ENCODE results near the gene KRCC1. TPM values are rescaled to one million over a fixed set of nuclear protein-coding genes. Genes with fewer than 3 reads are reported as not detected.
A peak's percentile ranks its signal among the peaks of the same experiment; 100 is the strongest.

The KRCC1 gene
- 24.9 and 36.6 TPM in 2 replicates for total RNA-seq (2022)
- percentile 86 among the genes with signal in this experiment for Bru-seq, nascent RNA
- percentile 82 among the genes with signal in this experiment for BruChase-seq, experiment 1, labeled RNA remaining after a 6-hour chase
- BruChase-seq, experiment 2, labeled RNA remaining after a 2-hour chase: percentile 89 among the genes with signal in this experiment
- long read RNA-seq, transcript KRCC1-201 (4 exons, 1,753 nt): major isoform, 56 of 76 reads
- long read RNA-seq, partial matches to known transcripts: 1 of 76 reads
- long read RNA-seq, other reads (novel, unspliced or antisense): 19 of 76 reads

DNA sequence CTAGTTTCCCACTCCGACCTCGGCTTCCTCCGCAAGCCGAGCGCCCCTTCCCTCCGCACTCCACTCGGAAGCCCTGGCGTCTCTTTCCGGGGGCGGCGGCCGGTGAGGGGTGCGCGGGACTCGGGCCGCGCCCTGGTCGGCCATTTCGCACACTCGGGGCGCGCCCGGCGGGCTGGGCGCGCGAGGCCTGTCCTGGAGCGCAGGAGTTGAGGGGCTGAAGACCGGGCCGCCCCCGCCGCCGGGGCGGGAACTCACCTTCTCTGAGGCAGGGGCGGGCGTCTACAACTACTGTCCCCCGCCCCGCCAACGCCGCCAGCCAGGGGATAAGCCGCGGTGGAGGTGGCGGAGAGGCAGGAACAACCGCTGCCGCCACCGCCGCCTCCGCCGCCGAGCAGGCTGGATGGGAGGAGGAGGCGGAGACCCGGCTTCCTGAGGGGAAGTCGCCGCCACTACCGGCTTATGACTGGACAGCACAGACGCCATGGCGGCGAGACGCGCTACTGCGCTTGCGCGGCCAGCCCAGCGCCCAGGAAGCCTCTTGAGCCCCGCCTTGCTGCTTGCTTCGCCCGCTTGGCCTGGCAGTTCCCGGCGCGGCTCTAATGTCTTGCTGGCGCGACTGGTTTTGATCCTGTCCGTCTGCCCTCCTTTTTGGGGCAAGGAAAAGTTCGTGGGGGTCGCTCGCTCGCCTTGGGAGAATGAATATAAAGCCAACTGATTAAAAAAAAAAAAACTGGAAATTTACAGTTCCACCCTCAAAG is at the start of gene KRCC1:
Gene KRCC1 (minus strand): TSS at position 413 of the 758 bp plus-strand sequence. CDS start 27,220 bp downstream, outside the sequence.
- TSS peak; percentile 94 for BruUV-seq (replicated peaks)
- POLR2A ChIA-PET: interaction anchor here (0.7 to 1.9 kb wide), 6 partner anchors 10 to 885 kb away, joined by 4 to 8 read pairs (median 6); no protein-coding TSS in a partner anchor
- intact Hi-C loops (cut with micrococcal nuclease): no loop called here

DNA sequence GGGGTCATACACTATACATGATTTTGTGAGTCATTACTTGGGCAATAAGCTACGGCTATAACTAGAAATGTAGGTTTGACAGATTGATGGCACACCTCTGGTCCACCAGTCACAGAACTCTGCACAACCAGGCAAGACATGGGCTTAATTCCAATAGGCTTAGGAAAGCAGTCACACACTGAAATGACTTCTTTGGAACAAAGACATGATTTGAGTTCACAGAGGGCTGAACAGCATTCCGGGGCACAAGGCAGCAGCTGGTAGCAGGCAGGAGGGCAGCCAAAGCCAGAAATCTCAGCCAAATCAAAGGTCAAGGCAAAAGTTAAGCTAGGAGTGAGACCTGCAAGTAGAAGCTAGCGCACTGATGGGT is 44.9 kb upstream of the KRCC1 start:
- intact Hi-C loops (cut with micrococcal nuclease): no loop called here
- Mint-ChIP-seq H3K27ac (ENCODE audit: low read depth, unreplicated experiment) (no peak overlapping the region), H3K36me3 (ENCODE audit: insufficient read depth, unreplicated experiment) (no peaks in the 10 kb centered on the region), H3K27me3 (ENCODE audit: insufficient read depth, unreplicated experiment) (peaks cover 23% of the 10 kb centered on the region), H3K4me3 (ENCODE audit: unreplicated experiment) (no peak overlapping the region), H3K4me1 (ENCODE audit: insufficient read depth, unreplicated experiment) (peaks cover 10% of the 10 kb centered on the region), H3K9me3 (ENCODE audit: unreplicated experiment) (no peaks in the 10 kb centered on the region)
- TF ChIP-seq, protein P1, sequence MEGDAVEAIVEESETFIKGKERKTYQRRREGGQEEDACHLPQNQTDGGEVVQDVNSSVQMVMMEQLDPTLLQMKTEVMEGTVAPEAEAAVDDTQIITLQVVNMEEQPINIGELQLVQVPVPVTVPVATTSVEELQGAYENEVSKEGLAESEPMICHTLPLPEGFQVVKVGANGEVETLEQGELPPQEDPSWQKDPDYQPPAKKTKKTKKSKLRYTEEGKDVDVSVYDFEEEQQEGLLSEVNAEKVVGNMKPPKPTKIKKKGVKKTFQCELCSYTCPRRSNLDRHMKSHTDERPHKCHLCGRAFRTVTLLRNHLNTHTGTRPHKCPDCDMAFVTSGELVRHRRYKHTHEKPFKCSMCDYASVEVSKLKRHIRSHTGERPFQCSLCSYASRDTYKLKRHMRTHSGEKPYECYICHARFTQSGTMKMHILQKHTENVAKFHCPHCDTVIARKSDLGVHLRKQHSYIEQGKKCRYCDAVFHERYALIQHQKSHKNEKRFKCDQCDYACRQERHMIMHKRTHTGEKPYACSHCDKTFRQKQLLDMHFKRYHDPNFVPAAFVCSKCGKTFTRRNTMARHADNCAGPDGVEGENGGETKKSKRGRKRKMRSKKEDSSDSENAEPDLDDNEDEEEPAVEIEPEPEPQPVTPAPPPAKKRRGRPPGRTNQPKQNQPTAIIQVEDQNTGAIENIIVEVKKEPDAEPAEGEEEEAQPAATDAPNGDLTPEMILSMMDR (IDR thresholded peaks at IDR 0.05; ENCODE audit: unreplicated experiment): no peak
- POLR2A ChIA-PET: interaction anchor here (0.6 to 1.3 kb wide), 5 partner anchors 11 to 46 kb away, joined by 3 to 4 read pairs (median 3); no protein-coding TSS in a partner anchor
- no peak for DNase-seq (ENCODE audit: unreplicated experiment)
- CTCF ChIA-PET: interaction anchor here (0.8 to 1.0 kb wide), 2 partner anchors 60 to 354 kb away, joined by 3 read pairs; no protein-coding TSS in a partner anchor
- BruUV-seq (replicated peaks): no TSS peak

More for the DNA sequence above, at the start of gene KRCC1:
- CTCF ChIA-PET: interaction anchor here (0.6 to 1.9 kb wide), 3 partner anchors 10 to 496 kb away, joined by 3 to 7 read pairs (median 3); no protein-coding TSS in a partner anchor
- Mint-ChIP-seq H3K4me1 (ENCODE audit: insufficient read depth, unreplicated experiment) (peaks cover 25% of the 10 kb centered on the region), H3K9me3 (ENCODE audit: unreplicated experiment) (no peaks in the 10 kb centered on the region), H3K27ac (ENCODE audit: low read depth, unreplicated experiment) (peak within 1 kb of the TSS; percentile 97), H3K36me3 (ENCODE audit: insufficient read depth, unreplicated experiment) (peaks cover 17% of the 10 kb centered on the region), H3K4me3 (ENCODE audit: unreplicated experiment) (peak within 1 kb of the TSS; percentile 88), H3K27me3 (ENCODE audit: insufficient read depth, unreplicated experiment) (no peaks in the 10 kb centered on the region)
- DNase-seq (ENCODE audit: unreplicated experiment): peak; percentile 95
- TF ChIP-seq, protein P1 (IDR thresholded peaks at IDR 0.05; ENCODE audit: unreplicated experiment): no peak

DNA sequence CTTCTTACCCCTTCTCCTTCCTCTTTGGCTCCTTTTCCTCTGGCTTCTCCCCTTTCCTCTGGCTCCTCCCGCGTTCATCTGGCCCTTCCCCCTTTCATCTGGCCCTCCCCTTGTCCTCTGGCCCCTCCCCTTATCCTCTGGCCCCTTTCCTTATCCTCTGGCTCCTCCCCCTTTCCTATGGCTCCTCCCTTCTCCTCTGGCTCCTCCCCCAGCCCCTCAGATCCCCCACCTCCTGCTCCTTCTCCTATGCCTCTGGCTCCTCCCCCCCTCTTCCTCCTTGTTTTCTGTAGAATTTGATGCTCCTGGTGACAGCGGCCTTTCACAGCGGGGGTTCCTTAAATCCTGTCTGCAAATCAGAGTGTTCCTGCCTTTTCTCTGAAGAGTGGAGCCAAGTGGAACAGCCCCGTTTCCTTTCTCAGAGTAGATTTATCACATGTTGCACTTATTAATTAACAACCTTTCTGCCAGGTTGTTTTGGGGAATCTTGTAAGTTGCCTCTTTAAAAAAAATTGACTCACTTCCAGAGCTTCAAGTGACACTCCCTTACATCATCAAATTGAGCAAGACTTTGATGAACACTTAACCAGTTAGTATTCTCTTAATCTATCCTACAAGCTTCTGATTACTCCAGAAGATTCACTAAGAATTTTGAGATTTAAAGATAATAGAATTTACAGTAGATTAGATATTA is 44.4 kb upstream of the KRCC1 start:
- no TSS peak for BruUV-seq (replicated peaks)
- Mint-ChIP-seq H3K4me3 (ENCODE audit: unreplicated experiment) (no peak overlapping the region), H3K27ac (ENCODE audit: low read depth, unreplicated experiment) (no peak overlapping the region), H3K36me3 (ENCODE audit: insufficient read depth, unreplicated experiment) (no peaks in the 10 kb centered on the region), H3K27me3 (ENCODE audit: insufficient read depth, unreplicated experiment) (peaks cover 23% of the 10 kb centered on the region), H3K9me3 (ENCODE audit: unreplicated experiment) (no peaks in the 10 kb centered on the region), H3K4me1 (ENCODE audit: insufficient read depth, unreplicated experiment) (peaks cover 10% of the 10 kb centered on the region)
- CTCF ChIA-PET: interaction anchor here (0.8 to 1.0 kb wide), 2 partner anchors 61 to 354 kb away, joined by 3 read pairs; no protein-coding TSS in a partner anchor
- POLR2A ChIA-PET: interaction anchor here (0.6 to 1.3 kb wide), 4 partner anchors 11 to 45 kb away, joined by 3 to 4 read pairs (median 3); no protein-coding TSS in a partner anchor
- TF ChIP-seq, protein P1 (IDR thresholded peaks at IDR 0.05; ENCODE audit: unreplicated experiment): no peak
- intact Hi-C loops (cut with micrococcal nuclease): no loop called here
- DNase-seq (ENCODE audit: unreplicated experiment): peak; percentile 50
